GM11168 (cell line): ENCODE measurements around the gene GORASP2.
"Not testable (repeated sequence)": the region's sequence is repeated elsewhere in the genome, so short reads cannot be mapped to it uniquely, and the experiment has no call there.

ENCODE experiments used
- in situ Hi-C: fragments of 300-500 bp; cut with MboI; formaldehyde crosslinking; loops from one replicate; pipeline ENCODE4 v1.12.0; 2022; ENCODE audit warnings: low sequenced_read_pairs; ENCODE audit not compliant: unreplicated experiment

Gene GORASP2

GRCh38 chr2:170928824-170929685 lies at the start of gene GORASP2:
GORASP2 (plus strand) TSS chr2:170929253; CDS start chr2:170929341, 88 bp downstream.
- in situ Hi-C loops = no loop called here

GRCh38 chr2:170881840-170882239 lies 47.2 kb upstream of the GORASP2 start:
- in situ Hi-C loops = no loop called here

GRCh38 chr2:170882758-170883157 lies 46.3 kb upstream of the GORASP2 start:
- in situ Hi-C loops = no loop called here

DNA sequence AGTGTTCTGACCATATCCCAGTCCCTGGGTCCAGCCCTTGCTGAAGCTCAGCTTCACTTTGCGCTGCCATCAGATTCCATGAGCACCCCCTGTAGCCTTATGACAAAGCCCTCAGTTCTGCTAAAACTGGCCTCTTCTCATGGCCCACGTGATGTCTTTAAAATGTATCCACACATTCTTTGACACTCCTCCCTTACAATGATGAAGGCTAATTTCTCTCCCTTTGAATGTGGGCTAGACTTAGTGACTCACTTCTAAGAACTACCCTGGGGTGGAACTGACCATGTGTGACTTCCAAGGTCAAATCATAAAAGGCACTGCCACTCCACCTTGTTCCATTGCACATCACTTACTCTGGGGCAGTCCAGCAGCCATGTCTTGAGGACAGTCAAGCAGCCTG lies 45.4 kb upstream of the GORASP2 start:
- in situ Hi-C loops = no loop called here

- in situ Hi-C loops = no loop called here
These were observed 43.8 kb upstream of the GORASP2 start for GRCh38 chr2:170885130-170885791.

- in situ Hi-C loops = no loop called here
These were observed 42.7 kb upstream of the GORASP2 start for GRCh38 chr2:170886386-170886785.

DNA sequence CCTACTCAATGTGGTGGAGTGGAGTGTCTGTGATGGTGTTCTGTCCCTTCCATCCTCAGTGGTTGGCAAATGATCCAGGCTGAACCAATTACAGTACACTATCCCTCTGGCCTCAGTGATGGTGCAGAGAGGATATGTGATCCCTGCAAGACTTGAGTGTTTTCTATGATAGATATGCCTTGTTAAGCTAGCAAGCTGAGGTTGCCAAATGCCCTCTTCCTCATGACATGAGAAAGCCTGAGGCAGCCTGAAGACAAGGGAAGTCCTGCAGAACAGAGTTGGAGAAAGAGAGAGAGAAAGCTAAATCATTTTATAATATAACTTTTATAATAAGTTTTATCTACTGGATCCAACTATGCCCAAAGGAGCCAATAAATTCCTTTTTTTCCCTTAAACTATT lies 41.6 kb upstream of the GORASP2 start:
- in situ Hi-C loops = no loop called here

GRCh38 chr2:170887896-170888295 lies 41.2 kb upstream of the GORASP2 start:
- in situ Hi-C loops = no loop called here

DNA sequence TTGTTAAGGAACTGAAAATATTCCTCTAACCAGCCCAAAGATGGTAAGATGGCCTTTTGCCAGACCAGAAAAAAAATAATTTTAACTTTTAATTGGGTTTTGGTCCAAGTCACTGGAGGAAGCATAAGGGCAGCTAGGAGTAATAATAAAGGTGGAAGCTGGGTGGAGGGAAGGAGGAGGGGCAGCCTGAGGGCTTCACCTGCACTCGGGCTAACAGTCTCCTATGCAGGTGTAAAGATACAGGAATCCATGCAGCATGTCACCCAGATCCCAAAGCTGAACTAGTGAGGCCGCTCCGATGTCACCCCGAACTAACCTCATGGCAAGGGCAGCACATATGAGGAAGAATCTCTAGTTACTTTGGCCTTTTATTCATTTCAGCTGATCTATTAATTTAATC lies 37.2 kb upstream of the GORASP2 start:
- in situ Hi-C loops = no loop called here

DNA sequence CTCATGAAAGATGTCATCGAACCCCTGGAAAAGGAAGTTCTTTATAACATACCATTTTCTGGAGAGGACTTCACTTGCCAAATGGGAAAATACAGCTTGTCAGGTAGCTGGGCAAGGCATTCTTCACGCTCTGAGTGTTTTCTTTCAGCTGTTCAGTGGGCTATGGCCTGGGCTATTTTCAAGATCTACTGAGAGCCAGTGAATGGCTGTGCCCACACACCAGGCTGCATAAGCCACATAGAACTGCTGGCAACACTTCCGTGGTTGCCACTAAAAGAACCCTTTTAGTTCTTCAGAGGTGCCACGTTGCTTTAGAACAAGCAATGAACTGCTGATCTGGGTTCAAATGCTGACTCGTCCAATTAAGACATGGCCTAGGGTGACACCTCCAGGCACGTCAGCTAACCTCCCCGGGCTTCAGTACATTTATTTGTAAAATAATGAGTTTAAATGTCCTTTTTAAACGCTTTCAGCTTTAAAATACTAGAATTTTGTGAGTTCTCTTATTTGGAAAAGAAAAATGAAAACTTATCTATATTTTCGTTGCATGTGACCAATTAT lies 36.6 kb upstream of the GORASP2 start:
- in situ Hi-C loops = no loop called here

DNA sequence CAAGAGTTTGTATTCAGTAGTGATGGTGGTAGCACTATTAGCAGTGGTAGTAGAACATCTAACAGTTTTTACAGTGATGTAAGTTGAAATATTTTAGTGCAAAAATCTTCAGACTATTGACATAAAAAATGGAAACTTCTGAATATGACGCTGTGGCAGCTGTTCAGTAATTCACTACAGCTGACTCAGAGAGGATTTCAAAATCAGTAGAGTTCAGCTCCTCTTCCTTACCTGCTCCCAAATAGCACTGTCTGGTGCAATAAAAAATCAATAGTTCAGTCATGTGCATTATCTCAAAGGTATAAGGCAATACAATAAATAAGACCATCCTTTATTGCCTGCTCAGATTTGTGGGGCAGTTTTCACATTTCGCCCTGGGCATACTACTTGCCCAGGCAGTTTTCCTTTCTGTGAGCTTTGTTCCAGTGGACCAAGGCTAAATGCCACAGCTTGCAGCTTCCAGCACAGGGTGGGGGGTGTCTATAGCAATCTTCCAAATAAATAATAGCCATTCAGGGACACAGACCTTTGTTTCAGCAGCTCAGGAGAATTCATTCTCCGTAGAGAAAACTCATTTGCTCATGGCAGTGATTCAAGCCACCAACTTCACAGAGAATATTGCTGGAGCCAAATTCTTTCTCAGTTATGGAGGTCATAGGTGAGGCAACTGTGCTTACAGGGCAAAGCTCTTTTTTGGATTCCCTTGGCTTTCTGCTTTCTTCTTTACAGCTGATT lies 33.9 kb upstream of the GORASP2 start:
- in situ Hi-C loops = no loop called here

- in situ Hi-C loops = no loop called here
These were observed 32.4 kb upstream of the GORASP2 start for GRCh38 chr2:170896622-170897021.

DNA sequence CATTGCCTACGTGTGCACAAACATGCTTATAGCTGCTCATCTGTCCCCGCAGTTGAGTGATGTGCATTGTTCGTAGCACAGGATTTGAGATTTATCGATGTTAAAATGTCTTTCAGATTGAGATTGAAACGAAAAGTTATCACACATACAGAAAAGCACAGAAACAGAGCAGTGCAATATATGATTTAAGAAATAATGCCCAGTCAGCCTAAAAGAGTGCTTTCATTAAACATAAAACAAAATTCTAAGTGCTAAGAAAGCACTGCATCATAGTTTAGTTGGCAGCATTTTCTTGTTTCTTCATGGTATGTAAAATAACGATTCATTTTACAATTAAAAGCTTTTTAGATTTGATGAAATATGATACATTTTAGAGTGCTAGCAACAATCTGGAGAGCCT lies 31.9 kb upstream of the GORASP2 start:
- in situ Hi-C loops = no loop called here

DNA sequence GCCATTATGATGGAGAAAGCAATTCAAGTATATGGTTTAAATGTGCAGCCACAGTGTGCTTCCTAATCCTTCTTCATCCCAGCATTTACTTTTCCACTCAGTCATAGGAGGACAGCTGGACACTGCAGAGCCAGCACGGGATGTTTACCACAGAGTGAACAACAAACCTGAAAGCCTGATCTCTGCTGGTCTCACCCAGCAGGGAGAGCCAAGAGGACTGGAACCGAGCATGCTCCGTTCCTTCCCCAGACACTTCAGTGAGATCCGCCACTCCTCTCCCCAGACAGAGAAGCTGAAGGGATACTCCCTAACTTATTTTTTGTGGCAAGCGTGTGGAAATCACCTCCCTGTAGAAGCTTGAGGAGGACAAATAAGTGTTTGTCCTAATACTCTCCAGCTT lies 23.2 kb upstream of the GORASP2 start:
- in situ Hi-C loops = no loop called here

DNA sequence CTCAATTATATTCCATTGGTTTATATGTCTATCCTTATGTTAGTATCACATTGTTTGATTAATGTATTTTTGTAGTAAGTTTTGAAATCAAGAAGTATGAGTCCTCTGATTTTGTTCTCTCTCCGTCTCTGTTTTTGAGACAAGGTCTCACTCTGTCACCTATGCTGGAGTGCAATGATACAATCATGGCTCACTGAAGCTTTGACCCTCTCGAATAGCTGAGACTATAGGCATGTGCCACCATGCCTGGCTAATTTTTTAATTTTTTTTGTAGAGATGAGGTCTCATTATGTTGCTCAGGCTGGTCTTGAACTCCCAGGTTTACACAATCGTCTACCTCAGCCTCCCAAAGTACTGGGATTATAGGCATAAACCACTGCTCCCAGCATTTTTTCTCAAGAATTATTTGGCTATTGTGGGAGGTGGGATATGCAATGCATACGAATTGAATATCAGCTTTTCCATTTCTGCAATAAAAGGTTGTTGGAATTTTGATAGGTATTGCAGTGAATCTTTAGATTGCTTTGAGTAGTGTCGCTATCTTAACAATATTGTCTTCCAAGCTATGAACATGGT lies 17.7 kb upstream of the GORASP2 start:
- in situ Hi-C loops = no loop called here

- in situ Hi-C loops = not testable (repeated sequence)
These were observed 13.9 kb upstream of the GORASP2 start for GRCh38 chr2:170914994-170915666.

- in situ Hi-C loops = no loop called here
These were observed 11.7 kb upstream of the GORASP2 start for GRCh38 chr2:170917219-170917913.

GRCh38 chr2:170917957-170918356 lies 11.1 kb upstream of the GORASP2 start:
- in situ Hi-C loops = no loop called here

- in situ Hi-C loops = not testable (repeated sequence)
These were observed 7.2 kb upstream of the GORASP2 start for GRCh38 chr2:170921873-170922272.
